HCT116 (cell line): Measurements from ENCODE around the gene ZNF581. TPM values are rescaled to one million over a fixed set of nuclear protein-coding genes. Genes with fewer than 3 reads are reported as not detected.

Experiments
- ATAC-seq: fragments of 200-7000 bp; cut with Tn5 transposase; 2 replicates; pipeline ENCODE4 v1.9.1; 2020; ENCODE audit warnings: mild to moderate bottlenecking, moderate library complexity
- BruUV-seq: library from RNA; stranded (reverse); fragments of 400-500 nt; replicated peaks from 2 replicates; lab custom pipeline; 2021; lab: Mats Ljungman, UMichigan
- CTCF ChIA-PET: fragments of 300-600 bp; sonication (Branson Sonifier 250); formaldehyde crosslinking; loops from one replicate; lab custom pipeline; 2021; ENCODE audit warnings: antibody characterized with exemption; lab: Charles Lee
- POLR2A ChIA-PET: fragments of 300-600, 350-600 bp; sonication (Branson Sonifier 250); formaldehyde crosslinking; loops from one replicate; lab custom pipeline; 2021; ENCODE audit warnings: antibody characterized with exemption; lab: Charles Lee
- RAD21 ChIA-PET, 2 experiments: fragments of 300-600 bp; sonication (Branson Sonifier 250); formaldehyde crosslinking; loops; one replicate each; lab custom pipeline; 2023; ENCODE audit warnings: low total read pairs in 2 of 2; ENCODE audit not compliant: uncharacterized antibody in 2 of 2, unreplicated experiment in 2 of 2, low non-redundant PET in 1 of 2; lab: Charles Lee
- DNase-seq: peaks from one replicate; pipeline ENCODE4 v3.0.0-alpha.2; 2010; ENCODE audit warnings: low read depth, low spot score
- H2AFZ ChIP-seq: fragments of 200-600 bp; shearing (Covaris generic), sonication (generic); 2 replicates; pipeline ENCODE4 v1.6.1; 2017; ENCODE audit warnings: low read depth, mixed run types, mixed read lengths, antibody characterized with exemption, low read length; ENCODE audit not compliant: poor library complexity, severe bottlenecking
- H3K27ac ChIP-seq: 2 replicates; pipeline ENCODE4 v1.5.1; 2012; ENCODE audit warnings: low read depth, low read length
- H3K27me3 ChIP-seq: fragments of 200-600 bp; sonication (generic); 2 replicates; pipeline ENCODE4 v1.6.1; 2016; ENCODE audit warnings: mixed run types, low read length, mixed read lengths; ENCODE audit not compliant: insufficient read depth
- H3K36me3 ChIP-seq, 2 experiments: fragments of 200-500 bp in 1 of 2; fragments of 200-600 bp in 1 of 2; sonication (Bioruptor generic) in 1 of 2; sonication (generic) in 1 of 2; 2 replicates each; pipeline versions ENCODE4 v1.5.1 to v1.6.1; 2014 to 2016; ENCODE audit warnings: low read length in 2 of 2, inconsistent platforms in 1 of 2, mixed read lengths in 1 of 2, mixed run types in 1 of 2; ENCODE audit not compliant: insufficient read depth in 2 of 2, control insufficient read depth in 1 of 2
- H3K4me1 ChIP-seq, 2 experiments: fragments of 200-600 bp in 1 of 2; sonication (generic) in 1 of 2; 2 replicates each; pipeline versions ENCODE4 v1.5.1 to v1.6.1; 2012 to 2017; ENCODE audit warnings: low read length in 2 of 2, inconsistent platforms in 1 of 2, mild to moderate bottlenecking in 1 of 2, mixed read lengths in 1 of 2, mixed run types in 1 of 2, moderate library complexity in 1 of 2; ENCODE audit not compliant: insufficient read depth in 2 of 2, control insufficient read depth in 1 of 2
- H3K4me2 ChIP-seq: fragments of 200-600 bp; sonication (generic); 2 replicates; pipeline ENCODE4 v1.6.1; 2017; ENCODE audit warnings: mixed run types, low read length, mixed read lengths
- H3K4me3 ChIP-seq, 2 experiments: fragments of 200-600 bp in 1 of 2; sonication (generic) in 1 of 2; replicated peaks in 1 of 2; 2 replicates each; pipeline ENCODE4 v1.5.1; 2011 to 2016; ENCODE audit warnings: low read length in 2 of 2, control low read depth in 1 of 2, low read depth in 1 of 2, mild to moderate bottlenecking in 1 of 2, mixed read lengths in 1 of 2, mixed run types in 1 of 2
- H3K79me2 ChIP-seq: fragments of 200-600 bp; sonication (generic); 2 replicates; pipeline ENCODE4 v1.6.1; 2017; ENCODE audit warnings: mild to moderate bottlenecking, mixed run types, low read length, moderate library complexity, mixed read lengths; ENCODE audit not compliant: insufficient read depth
- H3K9ac ChIP-seq: fragments of 200-600 bp; sonication (generic); 2 replicates; pipeline ENCODE4 v1.6.1; 2016; ENCODE audit warnings: low read length, mixed read lengths
- H3K9me2 ChIP-seq: fragments of 200-600 bp; sonication (generic), shearing (Covaris generic); 2 replicates; pipeline ENCODE4 v1.6.1; 2017; ENCODE audit warnings: mixed run types, mild to moderate bottlenecking, moderate library complexity; ENCODE audit not compliant: insufficient read depth
- H3K9me3 ChIP-seq, 2 experiments: fragments of 200-500 bp in 1 of 2; fragments of 200-600 bp in 1 of 2; sonication (Bioruptor generic) in 1 of 2; sonication (generic) in 1 of 2; 2 replicates each; pipeline ENCODE4 v1.6.1; 2014 to 2017; ENCODE audit warnings: low read length in 2 of 2, mixed read lengths in 2 of 2, inconsistent platforms in 1 of 2, low read depth in 1 of 2, mild to moderate bottlenecking in 1 of 2, mixed run types in 1 of 2, moderate library complexity in 1 of 2; ENCODE audit not compliant: control insufficient read depth in 1 of 2, insufficient read depth in 1 of 2
- H4K20me1 ChIP-seq: fragments of 200-600 bp; sonication (generic), shearing (Covaris generic); 2 replicates; pipeline ENCODE4 v1.6.1; 2017; ENCODE audit warnings: mixed run types, mild to moderate bottlenecking, moderate library complexity; ENCODE audit not compliant: insufficient read depth
- CEBPB ChIP-seq: IDR thresholded peaks from 2 replicates; pipeline ENCODE4 v1.6.1; 2012; ENCODE audit warnings: low read depth
- CTCF ChIP-seq, 3 experiments: fragments of 200-600 bp in 1 of 3; sonication (generic) in 1 of 3; IDR thresholded peaks in 2 of 3; conservative IDR thresholded peaks in 1 of 3; 2 replicates each; pipeline ENCODE4 v1.5.1; 2012 to 2017; ENCODE audit warnings: low read depth in 2 of 3, low read length in 2 of 3, antibody characterized with exemption in 1 of 3, borderline replicate concordance in 1 of 3, control low read depth in 1 of 3, mild to moderate bottlenecking in 1 of 3, mixed read lengths in 1 of 3, mixed run types in 1 of 3, moderate library complexity in 1 of 3; ENCODE audit not compliant: insufficient read depth in 1 of 3
- EZH2phosphoT487 ChIP-seq: fragments of 200-600 bp; IDR thresholded peaks from 2 replicates; pipeline ENCODE4 v1.6.1; 2018; ENCODE audit warnings: antibody characterized with exemption, borderline replicate concordance
- JUND ChIP-seq: IDR thresholded peaks from 2 replicates; pipeline ENCODE4 v1.6.1; 2012
- MAX ChIP-seq: IDR thresholded peaks from 2 replicates; pipeline ENCODE4 v1.6.1; 2012
- POLR2A ChIP-seq: IDR thresholded peaks from 2 replicates; pipeline ENCODE4 v1.7.0; 2011; ENCODE audit warnings: borderline replicate concordance; ENCODE audit not compliant: insufficient read depth, insufficient read length; ENCODE audit errors: extremely low read depth
- RAD21 ChIP-seq: IDR thresholded peaks from 2 replicates; pipeline ENCODE4 v1.6.1; 2012; ENCODE audit warnings: low read depth, mild to moderate bottlenecking
- SIN3A ChIP-seq: IDR thresholded peaks from 2 replicates; pipeline ENCODE4 v1.6.1; 2012; ENCODE audit warnings: low read depth
- SRF ChIP-seq: IDR thresholded peaks from 2 replicates; pipeline ENCODE4 v1.6.1; 2012; ENCODE audit warnings: low read depth
- TCF7L2 ChIP-seq: IDR thresholded peaks from 2 replicates; pipeline ENCODE4 v1.7.0; 2011; ENCODE audit warnings: borderline replicate concordance, inconsistent platforms; ENCODE audit not compliant: insufficient read depth, insufficient read length; ENCODE audit errors: extremely low read depth
- YY1 ChIP-seq: IDR thresholded peaks from 2 replicates; pipeline ENCODE4 v1.6.1; 2011; ENCODE audit warnings: low read length, low read depth, moderate library complexity, mild to moderate bottlenecking; ENCODE audit not compliant: insufficient replicate concordance; ENCODE audit errors: extremely low read depth
- ZBTB33 ChIP-seq: IDR thresholded peaks from 2 replicates; pipeline ENCODE4 v1.6.1; 2011; ENCODE audit warnings: mild to moderate bottlenecking, low read length, moderate library complexity; ENCODE audit not compliant: insufficient replicate concordance; ENCODE audit errors: extremely low read depth
- ZFX ChIP-seq: fragments of 450-650 bp; IDR thresholded peaks from 2 replicates; pipeline ENCODE4 v1.6.1; 2017
- ZNF274 ChIP-seq: fragments of 200-500 bp; sonication (Bioruptor generic); IDR thresholded peaks from 2 replicates; pipeline ENCODE4 v1.6.1; 2014; ENCODE audit warnings: mild to moderate bottlenecking, low read depth, low read length, inconsistent platforms
- intact Hi-C: fragments of 100-400 bp; cut with micrococcal nuclease; formaldehyde crosslinking; loops from 2 replicates; pipeline ENCODE4 v1.10.0; 2022
- total RNA-seq: library from RNA; stranded (reverse); gene quantifications from one replicate; pipeline ENCODE4 v1.2.1, GENCODE V29; 2021; ENCODE audit not compliant: unreplicated experiment

Gene ZNF581
- total RNA-seq, 1 experiment from 2014 or later: 44.4 TPM

- H3K27me3 ChIP-seq: no peaks in the 10 kb centered on the region
- DNase-seq: no peak
- no peaks in the 10 kb centered on the region for H3K9me3 ChIP-seq
- TF ChIP-seq CEBPB: no peak
- TF ChIP-seq ZBTB33: no peak
- TF ChIP-seq ZFX: no peak
- no peak for TF ChIP-seq MAX
- TF ChIP-seq TCF7L2: no peak
- no peak for ATAC-seq
- no peak overlapping the region for H3K9ac ChIP-seq
- ChIA-PET RAD21 (no interaction called here), POLR2A (no interaction called here), CTCF (no interaction called here)
- peaks cover 6% of the 10 kb centered on the region for H3K79me2 ChIP-seq
- peaks cover 6 to 10% of the 10 kb centered on the region in 2 experiments; a peak in 3 of 4 replicates for H3K4me1 ChIP-seq
- H2AFZ ChIP-seq: no peak overlapping the region
- BruUV-seq: no TSS peak
- no peak overlapping the region for H3K27ac ChIP-seq
- peaks cover under 1% of the 10 kb centered on the region in 2 experiments; a peak in 2 of 4 replicates for H3K36me3 ChIP-seq
- H3K4me3 ChIP-seq: no peak overlapping the region
- no peaks in the 10 kb centered on the region for H3K9me2 ChIP-seq
- H3K4me2 ChIP-seq: no peak overlapping the region
- no peaks in the 10 kb centered on the region for H4K20me1 ChIP-seq
- intact Hi-C loops: no loop called here
These were observed 7.3 kb downstream of the ZNF581 start for GRCh38 chr19:55650602-55651230.

GRCh38 chr19:55651236-55651635 lies 7.8 kb downstream of the ZNF581 start:
- peaks cover 10% of the 10 kb centered on the region for H3K79me2 ChIP-seq
- ChIA-PET POLR2A (no interaction called here), CTCF (no interaction called here), RAD21 (no interaction called here)
- no peaks in the 10 kb centered on the region for H4K20me1 ChIP-seq
- H3K4me3 ChIP-seq: no peak overlapping the region
- no peak for TF ChIP-seq JUND
- TF ChIP-seq EZH2phosphoT487: no peak
- TF ChIP-seq TCF7L2: no peak
- no peak for TF ChIP-seq MAX
- no peak for TF ChIP-seq YY1
- no peak for TF ChIP-seq ZFX
- no peak for TF ChIP-seq RAD21
- TF ChIP-seq ZNF274: no peak
- no peak for TF ChIP-seq CEBPB
- no peak for TF ChIP-seq SIN3A
- TF ChIP-seq CTCF (IDR thresholded peaks at IDR 0.05 in 2 of 3, conservative IDR thresholded peaks at IDR 0.05 in 1 of 3; ENCODE audit: borderline replicate concordance in 1 of 3, insufficient read depth in 1 of 3, low read depth in 2 of 3, low read length in 2 of 3): no peak
- no peak for TF ChIP-seq SRF
- no peak for TF ChIP-seq POLR2A
- H3K4me1 ChIP-seq: peaks cover 6 to 12% of the 10 kb centered on the region in 2 experiments; a peak in 3 of 4 replicates
- H2AFZ ChIP-seq: no peak overlapping the region
- intact Hi-C loops: no loop called here
- no peak overlapping the region for H3K27ac ChIP-seq
- H3K4me2 ChIP-seq: no peak overlapping the region
- no peaks in the 10 kb centered on the region for H3K9me2 ChIP-seq
- H3K36me3 ChIP-seq: no peaks in the 10 kb centered on the region
- H3K9me3 ChIP-seq: no peaks in the 10 kb centered on the region
- no peak overlapping the region for H3K9ac ChIP-seq
- DNase-seq: no peak
- no TSS peak for BruUV-seq
- no peak for ATAC-seq
- no peaks in the 10 kb centered on the region for H3K27me3 ChIP-seq
